Measurements from ENCODE around the gene PRELID3B.

PRELID3B gene

DNA sequence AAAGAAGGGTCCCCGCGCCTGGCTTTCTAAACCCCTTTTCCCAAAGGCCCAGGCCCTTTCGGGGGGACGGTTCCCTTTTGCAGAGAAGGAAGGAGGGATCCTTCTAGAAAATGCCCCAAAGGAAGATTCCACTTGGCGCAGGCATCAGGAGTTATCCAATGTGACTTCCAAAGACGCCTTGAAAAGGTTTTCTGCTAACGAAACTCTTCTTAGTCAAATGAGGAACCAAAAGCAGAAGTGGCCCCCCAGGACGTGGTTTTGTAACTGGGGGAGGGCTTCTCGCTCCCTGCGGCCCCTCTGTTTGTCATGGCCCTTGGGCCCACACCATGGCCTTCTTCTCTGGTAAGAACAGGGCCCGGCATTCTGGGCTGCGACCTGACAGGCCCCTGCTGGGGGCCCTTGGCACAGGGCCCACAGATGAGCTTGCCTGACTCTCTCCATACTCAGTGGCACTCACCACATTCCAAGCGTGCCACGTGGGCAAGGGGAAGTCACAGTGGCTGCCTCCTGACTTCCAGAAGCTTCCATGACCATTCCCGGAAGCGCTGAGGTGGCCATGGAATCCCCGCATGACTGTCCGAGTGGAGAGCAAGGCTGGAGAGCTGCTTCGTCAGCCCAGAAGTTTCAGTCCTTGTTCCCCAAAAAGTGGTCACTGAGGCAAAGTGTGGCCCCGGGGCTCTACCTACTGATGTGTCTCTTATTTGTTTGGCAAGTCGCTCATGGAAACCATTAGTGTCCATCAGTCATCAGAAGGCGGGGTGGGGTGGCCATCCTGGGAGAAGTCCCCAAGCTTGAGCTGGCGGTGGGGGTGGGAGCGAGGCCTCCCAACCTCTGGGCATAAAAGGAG lies 34.7 kb downstream of the PRELID3B start:
- DNase-seq, result no peak

DNA sequence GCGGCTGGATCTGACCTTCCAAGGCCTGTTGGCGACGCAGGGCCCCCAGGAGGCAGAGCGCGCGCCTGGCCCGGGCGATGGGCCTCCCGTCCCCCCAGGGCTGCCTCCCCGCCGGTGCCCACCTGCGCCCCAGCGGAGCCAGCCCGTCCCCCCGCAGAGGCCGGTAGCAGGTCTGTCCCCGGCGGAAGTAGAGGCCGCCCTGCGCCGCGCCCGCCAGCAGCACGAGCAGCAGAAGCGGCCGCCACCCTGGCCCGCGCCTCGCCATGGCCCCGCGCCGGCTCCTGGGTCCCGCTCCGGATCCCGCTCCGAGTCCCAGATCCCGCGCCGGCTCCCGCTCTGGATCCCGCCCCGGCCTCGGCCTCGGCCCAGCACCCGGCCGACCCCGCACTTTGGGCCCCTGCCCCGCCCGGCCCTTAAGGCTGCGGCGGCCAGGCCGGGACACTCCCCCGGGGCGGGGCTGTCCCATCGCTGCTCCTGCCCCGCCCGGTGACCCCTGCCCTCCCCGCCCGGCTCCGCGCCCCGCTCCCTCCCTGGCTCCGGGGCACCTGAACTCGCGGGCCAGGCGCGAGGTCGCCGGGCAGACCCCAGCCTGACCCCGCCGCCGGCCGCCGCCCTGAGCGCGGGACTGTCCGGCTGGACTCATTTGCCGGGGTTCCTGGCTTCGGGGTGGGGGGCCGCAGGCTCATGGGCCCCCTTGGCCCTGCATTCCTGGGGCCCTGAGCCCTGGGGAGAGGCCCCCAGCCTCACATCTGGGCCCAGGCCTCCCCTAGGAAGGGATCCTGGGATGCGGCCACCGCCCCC lies 35.5 kb downstream of the PRELID3B start, which contains the start of gene CTSZ:
Gene CTSZ (minus strand): TSS at position 391 of the 801 bp plus-strand sequence. CDS start 126 bp downstream, at position 265.
- DNase-seq, result no peak

DNA sequence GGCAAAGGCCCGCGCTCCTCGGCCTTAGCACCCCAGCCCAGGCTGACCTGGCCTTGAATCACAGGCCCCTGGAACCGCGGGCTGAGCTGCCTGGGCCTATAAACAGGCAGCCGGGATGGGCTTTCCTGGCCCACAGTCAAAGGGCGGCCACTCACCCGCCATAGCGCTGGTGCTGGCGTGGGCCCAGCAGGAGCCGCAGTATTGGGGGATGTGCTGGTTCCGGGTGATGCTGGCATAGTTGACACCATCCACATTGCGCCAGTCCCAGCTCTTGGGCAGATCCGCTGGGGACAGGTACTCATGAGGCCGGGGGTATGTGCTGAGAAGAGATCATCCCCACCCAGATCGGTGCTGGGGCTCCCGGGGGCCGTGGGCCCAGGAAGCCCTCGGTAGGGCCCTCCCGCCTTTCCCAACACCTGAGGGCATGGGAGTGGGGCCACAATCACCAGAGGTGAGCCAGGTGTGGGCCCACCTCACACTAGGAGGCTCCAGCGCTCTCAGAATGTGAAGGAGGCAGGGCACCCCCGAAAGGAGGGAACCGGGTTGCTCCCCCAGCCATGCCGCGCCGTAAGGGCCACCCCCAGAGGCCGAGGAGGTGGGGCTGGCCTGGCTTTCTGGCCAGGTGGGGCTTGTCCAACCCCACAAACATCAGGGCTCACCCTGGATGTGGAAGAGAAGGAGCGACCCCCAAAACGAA lies 36.3 kb downstream of the PRELID3B start:
- DNase-seq, result no peak

DNA sequence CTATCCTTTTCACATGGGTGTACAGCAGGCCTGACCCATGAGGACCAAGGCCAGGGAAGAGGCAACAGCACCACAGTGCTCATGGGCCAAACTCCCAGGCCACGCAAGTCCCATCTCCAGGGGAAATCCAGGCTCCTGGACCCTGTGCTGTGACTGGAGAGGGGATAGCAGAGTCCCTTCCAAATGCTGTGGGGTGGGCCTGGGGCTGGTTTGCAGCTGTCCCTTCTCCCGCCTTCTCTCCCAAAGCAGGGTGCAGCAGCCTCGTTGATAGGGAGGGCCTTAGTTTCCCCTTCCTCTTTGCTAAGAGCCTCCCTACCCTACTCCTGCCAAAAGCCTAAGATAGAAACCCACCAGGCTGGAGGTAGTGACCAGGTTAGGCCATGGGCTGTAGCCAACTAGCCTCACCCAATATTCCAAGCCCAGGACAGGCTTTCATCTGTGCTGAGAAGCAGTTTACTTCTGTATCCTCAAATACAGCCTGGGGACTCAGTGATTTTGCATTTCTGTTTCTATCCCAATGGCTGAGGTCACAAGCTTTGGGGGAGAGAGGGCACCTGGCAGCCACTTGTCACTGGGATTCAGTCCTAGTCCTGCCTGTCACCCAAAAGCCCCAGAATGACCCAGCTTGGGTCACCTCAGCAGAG lies 36.9 kb downstream of the PRELID3B start:
- no peak for DNase-seq

DNA sequence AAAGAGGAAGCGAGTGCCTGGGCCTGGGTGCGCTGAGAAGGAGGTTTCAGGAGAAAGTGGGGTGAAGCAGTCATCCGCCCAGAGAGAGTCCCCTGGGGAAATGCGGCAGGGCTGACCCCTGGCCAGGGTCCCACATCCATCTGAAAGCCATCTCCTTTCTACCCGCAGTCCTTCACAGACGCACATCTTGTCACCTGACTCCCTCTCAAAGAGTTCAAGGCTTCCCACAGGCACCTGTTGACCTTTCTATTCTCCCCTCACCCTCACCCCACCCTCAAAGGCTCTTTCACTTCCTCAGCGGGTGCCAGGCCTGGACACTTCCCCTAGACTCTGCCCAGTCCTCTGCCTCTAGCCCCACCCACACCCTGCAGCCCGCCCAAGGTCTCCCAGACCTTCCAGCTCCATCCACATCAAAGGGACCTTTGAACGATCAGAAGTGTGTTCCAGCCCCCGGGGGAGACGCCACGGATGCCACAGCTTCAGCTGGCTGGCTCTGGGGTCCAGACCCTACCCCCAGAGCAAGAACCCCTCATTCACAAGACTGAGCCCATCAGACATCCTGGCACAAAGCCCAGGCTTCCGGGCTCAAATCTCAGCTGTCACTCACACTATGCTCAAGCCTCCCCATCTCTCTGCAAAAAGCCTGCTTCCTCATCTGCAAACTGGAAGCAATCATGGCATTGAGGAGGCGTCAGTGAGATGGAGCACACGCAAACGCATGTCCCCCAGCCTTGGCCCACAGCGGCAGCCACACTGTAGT lies 37.6 kb downstream of the PRELID3B start:
- no peak for DNase-seq

DNA sequence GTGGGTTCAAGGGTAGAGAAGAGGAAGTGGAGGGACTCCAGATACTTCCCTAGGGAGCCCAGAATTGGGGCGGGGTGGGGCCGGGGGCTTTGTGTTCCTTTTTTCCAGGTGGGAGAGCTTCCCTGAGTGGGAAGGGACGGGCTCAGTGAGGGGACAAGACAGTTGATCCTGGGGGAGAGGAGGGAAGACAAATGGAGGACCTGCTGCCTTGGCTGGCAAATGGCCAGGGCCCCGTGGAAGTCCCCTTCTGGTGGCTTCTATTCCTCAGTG lies 38.2 kb downstream of the PRELID3B start:
- DNase-seq, result no peak

DNA sequence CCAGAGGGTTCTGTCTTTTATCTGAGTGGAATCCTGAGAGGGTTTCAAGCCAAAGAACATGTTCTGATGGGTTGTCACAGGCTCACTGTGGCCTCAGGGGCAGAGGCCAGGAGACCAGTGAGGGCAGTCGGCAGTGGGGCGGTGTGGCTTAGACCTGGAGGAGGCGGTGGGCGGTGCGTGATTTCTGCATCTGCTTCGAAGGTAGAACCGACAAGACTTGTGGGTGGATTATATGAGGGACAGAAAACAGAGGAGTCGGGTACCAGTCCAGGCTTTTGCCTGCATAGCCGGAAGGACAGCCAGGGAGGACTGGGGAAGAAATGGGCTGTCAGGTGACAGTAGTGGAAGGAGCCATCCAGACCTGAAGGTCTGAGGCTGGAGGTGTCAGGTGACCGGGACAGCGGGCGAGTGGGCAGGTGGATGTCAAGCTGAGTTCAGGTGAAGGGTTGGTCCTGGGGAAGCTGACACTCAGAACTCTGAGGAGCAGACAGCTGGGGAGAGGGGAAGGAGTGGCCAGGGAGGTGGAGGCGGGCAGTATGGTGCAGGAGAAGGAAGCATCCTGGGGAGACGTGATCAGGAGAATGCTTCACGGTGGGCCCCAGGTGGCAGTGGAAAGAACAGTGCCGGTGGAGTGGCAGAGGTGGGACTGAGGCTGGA lies 38.6 kb downstream of the PRELID3B start:
- no peak for DNase-seq

DNA sequence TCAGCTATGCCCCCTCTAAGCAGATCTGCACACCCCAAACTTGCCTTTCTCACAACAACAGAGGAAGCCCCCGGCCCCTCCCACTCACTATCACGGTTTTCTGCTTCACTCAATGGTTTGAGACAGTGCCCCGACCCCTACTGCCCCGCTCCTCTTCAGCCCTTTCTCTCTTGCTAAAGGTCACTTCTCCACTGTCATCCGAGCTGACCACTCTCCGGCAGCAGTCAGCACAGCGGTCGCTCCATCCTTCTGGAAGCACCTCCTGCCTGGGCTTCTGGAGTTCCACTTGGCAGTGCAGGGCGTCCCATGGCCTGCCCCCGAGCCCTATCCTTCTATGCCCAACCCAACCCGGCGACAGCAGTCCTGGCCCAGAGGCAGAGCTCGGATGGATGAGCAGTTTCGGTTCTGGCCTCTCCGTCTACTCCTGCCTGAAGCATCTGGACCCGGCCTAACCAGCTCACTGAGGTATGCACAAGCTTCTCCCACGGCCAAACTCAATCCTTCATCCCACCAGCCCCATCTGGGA lies 39.6 kb downstream of the PRELID3B start:
- DNase-seq, result no peak

DNA sequence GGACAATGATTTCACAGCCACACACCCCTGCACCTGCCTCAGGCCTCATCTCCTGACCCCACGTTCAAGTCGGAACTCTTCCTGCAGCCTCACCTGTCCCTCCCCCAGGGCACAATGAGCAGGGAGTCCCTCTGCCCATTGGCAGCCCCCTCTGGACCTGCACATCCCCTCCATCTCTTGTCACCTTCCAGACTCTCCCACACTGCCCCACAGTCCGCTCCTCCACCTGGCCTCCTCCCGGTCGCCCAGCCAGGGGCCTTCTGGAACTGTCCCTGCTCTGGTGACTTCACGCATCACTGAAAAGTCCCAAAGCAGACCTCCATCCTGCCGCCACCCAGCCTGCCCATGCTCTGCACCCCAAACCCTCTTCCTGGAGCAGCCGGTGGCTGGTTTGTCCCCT lies 40.2 kb downstream of the PRELID3B start:
- DNase-seq, result no peak

DNA sequence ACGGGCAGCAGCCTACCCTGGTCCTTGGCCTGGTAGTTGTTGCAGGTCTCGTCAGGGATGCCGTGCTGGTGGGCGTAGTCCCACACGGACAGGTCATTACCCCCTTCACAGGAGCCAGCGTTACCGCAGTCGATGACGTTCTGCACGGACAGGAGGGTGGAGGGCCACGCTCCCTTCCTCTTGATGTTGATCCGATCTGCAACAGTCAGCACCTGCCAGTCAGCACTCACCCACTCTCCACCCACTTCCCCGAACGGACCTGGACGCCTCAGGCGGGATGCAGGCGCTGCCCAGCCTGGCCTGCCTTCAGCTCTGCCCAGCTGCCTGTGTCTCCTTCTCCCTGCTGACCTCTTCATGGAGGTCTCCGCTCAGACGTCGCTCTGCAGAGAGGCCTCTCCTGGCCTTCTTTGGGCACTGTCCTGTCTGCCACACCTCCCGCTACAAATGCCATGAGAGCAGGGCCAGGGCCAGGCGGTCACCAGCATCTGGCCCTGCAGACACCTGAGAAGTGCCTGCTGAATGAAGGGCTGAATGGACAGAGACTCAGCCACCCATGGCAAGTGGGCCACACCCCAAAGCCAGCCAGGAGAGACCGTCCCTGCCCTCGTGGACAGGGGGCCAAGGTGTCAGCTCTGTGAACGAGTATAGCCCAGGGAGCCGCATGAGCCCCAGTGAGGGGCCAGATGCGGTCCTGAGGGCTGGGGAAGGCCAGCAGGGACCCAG lies 41.0 kb downstream of the PRELID3B start:
- DNase-seq, result no peak

DNA sequence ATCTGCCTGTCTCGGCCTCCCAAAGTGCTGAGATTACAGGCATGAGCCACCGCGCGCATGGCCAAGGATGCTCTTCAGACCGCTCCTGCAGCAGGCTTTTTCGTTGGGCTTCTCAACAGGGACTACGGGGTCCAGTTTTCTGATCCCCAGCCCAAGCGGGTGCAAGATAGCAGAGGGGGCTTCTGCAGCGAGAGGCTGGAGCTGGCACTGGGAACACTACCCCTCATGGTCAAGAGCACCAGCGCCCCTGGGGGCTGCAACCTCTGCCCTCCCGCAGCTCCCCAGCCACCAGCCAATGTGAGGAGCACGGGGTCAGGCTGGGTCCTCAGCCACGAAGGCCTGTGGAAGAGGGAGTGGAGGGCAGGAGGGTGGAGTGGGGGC lies 41.5 kb downstream of the PRELID3B start:
- no peak for DNase-seq

DNA sequence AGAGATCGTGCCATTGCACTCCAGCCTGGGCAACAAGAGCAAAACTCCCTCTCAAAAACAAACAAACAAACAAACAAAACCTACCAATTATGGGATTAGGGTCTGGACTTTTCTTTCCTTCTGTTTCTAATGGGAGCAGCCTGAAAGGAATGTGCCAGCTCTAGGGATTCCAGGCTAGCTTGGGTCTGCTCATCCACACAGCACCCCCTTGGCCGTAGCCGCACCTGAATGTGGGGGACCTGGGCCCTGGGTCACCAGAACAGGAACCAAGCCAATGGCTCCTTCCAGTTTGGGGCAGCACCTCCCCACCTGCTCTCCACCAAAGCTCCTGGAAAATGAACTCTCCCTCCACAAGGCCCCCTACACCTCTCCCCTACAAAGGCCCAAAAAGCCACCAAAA lies 42.3 kb downstream of the PRELID3B start:
- no peak for DNase-seq

DNA sequence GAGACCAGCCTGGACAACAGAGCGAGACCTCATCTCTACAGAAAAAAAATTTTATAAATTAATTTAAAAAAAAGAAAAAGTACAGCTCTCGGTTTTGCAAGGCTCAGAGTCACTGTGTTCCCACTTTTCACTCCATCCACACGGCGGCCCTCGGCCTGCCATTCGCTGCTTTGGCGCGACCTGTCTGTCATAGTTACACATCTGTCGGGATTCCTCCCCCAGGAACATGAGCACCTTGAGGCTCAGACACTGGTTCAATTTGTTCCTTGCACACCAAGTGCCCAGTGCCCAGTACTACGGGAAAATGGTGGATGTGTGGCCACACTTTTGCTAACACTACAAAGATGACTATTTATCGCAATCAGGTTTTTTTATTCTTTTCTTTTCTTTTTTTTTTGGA lies 43.9 kb downstream of the PRELID3B start:
- DNase-seq, result no peak

DNA sequence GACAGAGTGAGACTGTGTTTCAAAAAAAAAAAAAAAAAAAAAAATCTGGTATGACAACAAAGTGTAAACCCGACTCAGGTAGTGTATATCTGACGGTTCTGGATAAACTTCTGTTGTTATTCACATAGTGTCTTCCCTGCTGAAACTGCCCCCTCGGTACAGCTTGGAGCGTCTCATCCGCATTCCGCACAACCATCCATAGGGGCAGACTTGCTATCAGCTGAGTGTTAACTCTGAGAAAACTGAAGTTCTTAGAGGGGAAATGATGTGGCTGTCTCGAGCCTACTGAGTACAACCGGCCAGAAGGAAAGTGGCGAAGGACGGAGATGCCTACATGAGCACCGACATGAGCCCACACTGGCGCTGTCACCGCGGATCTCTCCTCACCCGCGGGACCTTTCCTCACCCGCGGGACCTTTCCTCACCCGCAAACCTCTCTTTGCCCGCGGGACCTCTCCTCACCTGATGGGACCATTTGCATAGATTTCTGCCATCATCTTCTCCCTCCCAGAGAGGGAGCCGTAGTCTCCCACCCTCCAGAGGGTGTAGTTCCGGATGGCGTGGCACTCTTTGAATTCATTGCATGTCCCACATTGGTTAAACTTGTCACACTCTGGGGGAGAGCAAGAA lies 45.3 kb downstream of the PRELID3B start:
- no peak for DNase-seq

DNA sequence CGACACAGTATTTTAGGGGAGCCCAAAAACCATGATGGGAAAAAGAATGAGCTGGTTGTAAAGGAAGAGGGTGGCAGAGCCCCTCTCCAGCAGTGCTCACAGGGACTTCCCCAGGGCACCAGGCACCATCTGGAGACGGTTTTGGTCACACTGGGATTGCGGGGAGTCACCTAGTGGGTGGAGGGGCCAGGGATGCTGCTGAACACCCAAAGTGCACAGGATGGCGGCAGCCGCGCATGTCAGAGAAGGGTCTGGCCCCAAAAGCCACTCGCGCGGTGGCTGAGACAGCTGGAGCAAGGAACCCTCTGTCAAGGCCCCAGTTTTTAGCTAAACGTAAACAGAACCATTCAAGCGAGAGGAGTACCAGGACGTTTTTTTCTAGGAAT lies 46.4 kb downstream of the PRELID3B start:
- DNase-seq, result no peak

DNA sequence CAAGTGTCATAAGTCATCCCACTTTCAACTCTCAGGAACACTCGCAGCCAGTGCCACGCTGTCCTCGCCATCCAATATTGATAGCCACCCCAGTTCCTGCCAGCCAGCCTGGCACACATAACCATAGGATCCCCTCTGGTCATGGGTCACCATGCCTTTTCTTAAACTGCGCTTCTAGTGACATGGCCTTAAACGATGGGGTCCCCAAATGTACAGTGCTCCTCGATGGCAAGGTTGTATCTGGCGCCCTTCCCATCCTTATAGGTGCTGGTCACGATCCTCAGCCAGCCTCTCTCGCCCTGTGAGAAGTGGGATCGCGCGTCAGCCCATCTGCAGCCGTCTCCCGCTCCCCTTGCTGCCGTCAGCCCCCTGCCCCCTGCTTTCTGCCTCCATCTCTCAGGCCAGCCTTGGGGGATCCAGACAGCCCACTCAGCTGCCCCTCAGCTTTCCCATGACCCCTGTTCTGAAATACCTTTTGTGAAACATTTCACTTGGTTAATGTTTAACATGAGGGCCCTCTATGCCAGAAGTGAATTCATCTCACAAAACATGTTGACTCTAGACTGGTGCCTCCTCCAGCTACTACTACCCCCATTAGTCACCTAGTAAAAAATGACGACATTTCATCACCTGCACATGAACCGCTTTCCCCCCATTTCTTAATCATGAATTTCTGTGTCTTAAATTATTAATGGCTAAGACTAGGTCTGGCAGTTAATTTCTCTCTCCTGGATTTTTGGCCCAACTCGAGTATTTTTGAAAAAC lies 46.9 kb downstream of the PRELID3B start:
- no peak for DNase-seq

DNA sequence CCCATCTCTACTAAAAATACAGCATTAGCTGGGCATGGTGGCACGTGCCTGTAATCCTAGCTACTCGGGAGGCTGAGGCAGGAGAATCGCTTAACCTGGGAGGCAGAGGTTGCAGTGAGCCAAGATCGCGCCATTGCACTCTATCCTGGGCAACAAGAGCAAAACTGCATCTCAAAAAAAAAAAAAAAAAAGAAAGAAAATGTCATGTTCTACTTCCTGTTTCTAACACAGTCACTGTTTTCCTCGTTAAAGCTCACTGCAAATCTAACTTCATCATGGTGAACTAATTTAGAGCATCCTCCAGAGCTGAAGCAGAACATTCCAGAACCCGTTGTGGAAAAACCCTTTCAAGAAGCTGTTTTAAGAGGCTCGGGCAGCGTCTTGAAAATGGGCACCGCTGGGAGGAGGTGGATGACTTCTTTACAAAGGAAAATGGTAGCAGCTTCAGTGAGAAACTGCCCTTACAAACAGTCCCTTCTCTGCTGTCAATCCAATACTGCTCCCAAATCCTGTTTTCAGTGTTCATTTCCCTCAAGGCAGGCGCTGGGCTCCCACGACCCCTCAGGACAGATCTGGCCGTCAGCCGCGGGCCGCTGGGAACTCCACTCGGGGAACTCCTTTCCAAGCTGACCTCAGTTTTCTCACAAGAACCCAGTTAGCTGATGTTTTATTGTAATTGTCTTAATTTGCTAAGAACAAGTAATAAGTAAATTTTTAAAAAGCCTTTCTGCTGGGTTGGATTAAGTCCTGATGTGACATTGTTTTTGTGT lies 48.0 kb downstream of the PRELID3B start:
- no peak for DNase-seq

DNA sequence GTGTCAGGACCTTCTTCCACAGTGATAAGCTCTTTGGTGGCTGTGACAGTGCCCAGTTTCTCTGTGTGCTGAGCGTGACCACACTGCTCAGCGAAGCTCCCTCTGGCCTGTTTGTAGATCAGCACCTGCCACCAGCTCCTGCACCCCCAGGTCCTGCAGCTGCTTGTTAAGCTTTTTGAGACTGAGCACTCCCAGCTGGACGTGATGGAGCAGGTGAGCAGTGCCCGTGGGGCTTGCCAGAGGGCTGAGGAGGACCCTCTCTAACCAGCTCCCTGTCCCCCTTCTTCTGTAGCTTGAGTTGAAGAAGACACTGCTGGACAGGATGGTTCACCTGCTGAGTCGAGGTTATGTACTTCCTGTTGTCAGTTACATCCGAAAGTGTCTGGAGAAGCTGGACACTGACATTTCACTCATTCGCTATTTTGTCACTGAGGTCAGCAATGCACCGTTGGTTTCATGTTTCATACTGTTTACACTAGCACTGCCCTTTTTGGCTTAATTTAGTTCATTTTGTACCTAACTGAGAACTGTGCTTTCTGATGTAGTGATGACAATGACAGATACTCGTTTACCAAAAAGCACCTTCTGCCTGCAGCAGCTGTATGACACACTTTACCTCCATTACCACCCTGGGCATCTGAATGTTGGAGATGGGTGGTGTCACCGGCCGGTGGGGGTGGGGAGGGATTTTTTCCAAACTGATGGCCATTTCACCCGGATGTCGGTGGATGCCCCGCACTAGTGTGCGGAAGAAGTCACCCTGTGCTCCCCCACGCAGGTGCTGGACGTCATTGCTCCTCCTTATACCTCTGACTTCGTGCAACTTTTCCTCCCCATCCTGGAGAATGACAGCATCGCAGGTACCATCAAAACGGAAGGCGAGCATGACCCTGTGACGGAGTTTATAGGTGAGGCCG lies 49.0 kb downstream of the PRELID3B start:
- DNase-seq, result no peak

Measured in NCI-H1417 treated with DMSO at 0.1 percent for 48 hours (cell line).